AML-193 (cell line): ENCODE results near the gene RAC2.
"Not testable (repeated sequence)": the region's sequence is repeated elsewhere in the genome, so short reads cannot be mapped to it uniquely, and the experiment has no call there.

Experiments used
- DNase-seq, 2 experiments: peaks; one replicate each; lab custom pipeline; 2025; lab: John Stamatoyannopoulos, UW

The RAC2 gene

DNA sequence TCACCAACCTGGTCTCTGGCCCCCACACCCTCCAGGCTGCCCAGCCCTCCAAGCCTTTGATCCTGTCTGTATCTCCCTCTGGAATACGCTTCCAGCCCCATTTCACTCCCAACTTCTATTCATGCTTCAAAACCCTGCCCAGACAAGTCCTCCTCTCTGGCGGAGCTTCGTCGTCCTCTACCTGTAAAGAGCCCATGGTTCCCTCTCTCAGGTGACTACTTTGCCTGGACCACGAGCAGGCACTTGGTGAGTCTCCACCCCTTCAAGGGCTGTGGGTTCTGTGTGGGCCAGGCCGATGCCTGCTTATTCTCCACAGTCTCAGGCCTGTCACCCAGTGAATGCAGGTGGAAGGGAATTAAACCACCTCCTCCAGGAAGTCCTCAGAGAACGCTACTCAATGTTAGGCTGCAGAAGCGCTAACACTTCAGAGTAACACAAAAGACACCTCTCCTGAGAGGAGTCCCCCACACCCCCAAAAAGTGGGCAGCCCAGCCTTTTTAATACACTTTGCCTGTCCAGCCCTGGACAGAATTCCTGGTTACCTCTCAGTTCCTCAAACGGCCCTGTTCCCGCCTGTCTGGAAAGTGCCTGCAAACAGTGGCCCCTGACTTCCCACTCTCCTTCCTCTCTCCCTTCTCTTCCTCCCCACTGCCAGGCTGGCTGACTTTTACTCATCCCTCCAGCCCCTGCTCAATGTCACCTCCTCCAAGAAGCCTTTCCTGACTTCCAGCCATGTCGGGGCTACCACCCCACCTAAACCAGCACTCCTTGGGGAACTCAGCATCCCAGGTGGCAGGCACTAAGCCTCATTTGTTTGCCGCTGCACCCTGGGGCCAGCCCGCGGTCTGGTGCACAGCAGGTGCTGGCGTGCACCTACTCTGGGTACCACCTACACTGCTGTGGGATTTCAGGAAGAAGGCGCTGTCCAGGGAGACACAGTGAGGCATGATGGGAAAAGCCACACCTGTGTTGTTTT lies 9.0 kb downstream of the RAC2 start:
- no peak for DNase-seq

DNA sequence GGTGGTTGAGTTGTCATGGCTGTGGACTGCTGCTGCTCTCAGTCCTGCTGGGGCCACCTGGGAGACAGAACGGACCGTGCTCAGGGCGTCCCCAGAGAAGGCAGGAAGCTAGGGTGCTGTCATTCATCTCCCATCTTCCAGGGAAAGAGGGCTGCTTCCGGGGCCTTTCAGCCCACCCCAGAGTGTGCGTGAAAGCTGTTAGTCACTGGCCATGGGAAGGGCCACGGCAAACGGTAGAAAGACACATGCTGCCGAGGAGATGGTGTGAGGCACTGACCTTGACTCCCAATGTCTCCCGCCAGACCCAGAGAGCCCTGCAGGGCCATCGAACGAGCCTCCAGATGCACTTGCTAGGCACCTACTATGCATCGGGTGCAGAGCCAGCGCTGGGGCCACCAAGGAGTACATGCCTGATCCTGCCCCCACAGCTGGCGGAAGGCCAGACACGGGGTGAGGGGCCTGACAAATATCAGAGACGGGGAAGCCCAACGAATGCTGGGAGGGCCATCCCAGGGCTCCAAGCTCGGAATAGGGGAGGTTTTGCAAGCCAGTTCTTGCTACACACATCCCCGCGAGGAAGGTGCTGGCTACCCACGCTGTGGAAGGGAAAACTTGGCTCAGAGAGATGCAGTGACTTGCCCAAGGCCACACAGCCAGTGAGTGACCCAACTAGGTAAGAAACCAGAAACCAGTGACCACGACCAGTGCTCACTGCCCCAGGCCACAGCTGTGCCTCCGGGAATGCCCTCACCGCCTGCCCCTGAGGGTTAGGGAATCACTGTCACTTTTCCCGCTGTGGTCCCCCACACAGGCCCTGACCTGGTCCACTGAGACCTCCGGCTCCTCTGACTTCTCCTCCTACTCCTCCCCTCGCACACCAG lies 10.1 kb downstream of the RAC2 start:
- DNase-seq, result no peak

DNA sequence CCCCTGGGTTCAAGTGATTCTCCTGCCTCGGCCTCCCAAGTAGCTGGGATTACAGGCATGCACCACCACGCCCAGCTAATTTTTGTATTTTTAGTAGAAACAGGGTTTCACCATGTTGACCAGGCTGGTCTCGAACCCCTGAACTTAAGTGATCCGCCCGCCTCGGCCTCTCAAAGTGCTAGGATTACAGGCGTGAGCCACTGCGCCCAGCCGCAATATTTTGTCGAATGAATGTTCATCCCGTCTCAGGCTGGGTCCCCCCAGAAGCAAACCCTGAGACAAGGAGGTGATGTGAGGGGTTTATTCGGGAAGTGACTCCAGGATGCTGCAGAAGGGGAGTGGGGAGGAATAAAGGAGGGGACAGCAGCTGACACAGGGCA lies 10.7 kb downstream of the RAC2 start:
- not testable (repeated sequence) for DNase-seq

DNA sequence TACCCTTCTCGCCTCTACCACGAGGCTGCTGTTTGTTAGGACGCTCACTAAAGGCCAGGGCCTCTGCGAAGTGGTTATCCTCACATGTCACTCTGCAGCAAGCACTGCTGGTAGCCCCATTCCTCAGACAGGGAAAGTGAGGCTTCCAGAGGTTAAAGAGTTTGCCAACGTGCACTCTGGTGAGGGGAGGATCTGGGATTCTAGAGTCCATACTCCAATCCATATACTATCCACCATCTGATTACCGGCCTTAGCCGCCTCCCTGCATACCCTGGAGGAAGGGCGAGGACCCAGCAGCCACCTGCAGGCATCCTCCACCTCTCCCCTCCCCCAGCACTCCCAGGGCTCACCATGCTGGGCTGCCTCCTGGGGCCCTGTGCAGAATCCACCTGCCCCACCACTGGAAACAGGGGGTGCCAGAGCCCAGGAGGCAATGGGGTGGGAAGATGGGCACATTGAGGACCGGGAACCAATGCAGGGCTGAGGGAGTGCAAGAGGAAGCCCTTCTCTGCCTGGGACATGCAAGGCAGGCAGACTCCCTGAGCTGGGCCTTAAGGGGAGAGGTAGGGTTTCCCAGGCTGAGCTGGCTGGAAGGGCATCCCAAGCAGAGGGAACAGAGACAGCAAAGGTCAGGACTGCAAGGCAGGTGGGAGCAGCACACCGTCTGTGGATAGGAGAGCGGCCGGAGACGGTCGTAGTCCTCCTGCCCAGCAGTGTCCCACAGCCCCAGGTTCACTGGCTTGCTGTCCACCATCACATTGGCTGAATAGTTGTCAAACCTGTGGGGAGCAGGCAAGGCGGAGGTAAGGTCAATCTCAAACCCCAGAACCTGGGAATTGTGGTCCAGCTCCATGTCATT lies 11.7 kb downstream of the RAC2 start:
- DNase-seq, result no peak

DNA sequence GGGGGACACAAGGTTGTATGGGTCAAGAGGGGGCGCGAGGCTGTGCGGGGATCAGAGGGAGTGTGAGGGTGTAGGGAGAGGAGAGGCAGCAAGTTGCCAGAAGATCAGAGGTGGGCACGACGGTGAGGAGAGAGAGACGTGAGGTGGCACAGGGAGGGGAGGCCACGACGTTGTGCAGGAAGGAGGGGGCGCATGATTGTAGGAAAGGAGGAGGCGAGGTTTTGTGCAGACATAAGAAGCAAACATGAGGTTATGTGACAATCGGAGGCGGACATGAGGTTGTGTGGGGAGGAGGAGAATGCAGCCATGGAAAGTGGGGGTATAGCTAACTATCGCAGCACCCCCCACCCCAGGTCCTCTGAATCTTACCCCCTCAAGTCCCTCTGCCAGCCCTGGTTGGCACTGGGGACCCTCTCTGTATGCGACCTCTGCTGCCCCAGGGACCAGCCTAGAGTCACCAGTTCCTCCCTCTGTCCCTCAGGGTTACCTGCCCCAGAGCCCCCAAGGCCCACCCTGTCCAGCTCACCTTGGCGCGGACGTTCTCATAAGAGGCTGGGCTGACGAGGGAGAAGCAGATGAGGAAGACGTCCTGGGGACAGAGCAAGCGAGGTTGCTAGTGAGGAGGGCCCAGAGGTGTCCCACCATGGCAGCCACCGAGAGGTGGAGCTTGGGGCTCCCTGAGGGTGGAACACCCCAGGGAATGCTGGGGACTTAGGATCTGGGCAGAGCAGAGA lies 12.5 kb downstream of the RAC2 start:
- no peak for DNase-seq

DNA sequence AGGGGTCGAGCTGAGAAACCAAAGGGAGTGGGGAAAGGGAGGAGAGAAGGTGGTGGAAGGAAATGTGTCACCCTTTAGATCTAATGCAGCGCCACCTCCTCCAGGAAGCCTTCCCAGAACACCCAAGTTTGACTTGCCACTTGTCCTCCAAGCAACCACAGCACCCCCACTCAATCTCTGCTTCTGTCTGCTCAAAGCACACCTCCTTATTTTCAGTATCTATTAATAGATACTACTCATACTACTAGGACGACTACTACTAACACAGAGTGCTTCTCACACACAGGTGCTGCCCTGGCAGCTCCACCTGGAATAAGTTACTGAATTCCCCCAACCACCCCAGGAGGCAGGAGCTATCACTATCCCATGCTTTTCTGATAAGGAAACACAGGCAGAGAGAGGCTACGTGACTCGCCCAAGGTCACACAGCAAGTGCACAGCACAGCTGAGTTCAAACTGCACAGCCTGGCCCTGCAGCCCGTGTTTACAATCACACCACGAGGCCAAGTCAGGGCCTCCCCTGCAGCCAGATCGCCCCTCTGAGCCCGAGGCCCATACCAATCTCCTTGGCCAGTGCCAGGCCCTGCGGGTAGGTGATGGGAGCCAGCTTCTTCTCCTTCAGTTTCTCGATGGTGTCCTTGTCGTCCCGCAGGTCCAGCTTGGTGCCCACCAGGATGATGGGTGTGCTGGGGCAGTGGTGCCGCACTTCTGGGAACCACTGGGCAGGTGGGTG lies 13.2 kb downstream of the RAC2 start:
- DNase-seq, result no peak

DNA sequence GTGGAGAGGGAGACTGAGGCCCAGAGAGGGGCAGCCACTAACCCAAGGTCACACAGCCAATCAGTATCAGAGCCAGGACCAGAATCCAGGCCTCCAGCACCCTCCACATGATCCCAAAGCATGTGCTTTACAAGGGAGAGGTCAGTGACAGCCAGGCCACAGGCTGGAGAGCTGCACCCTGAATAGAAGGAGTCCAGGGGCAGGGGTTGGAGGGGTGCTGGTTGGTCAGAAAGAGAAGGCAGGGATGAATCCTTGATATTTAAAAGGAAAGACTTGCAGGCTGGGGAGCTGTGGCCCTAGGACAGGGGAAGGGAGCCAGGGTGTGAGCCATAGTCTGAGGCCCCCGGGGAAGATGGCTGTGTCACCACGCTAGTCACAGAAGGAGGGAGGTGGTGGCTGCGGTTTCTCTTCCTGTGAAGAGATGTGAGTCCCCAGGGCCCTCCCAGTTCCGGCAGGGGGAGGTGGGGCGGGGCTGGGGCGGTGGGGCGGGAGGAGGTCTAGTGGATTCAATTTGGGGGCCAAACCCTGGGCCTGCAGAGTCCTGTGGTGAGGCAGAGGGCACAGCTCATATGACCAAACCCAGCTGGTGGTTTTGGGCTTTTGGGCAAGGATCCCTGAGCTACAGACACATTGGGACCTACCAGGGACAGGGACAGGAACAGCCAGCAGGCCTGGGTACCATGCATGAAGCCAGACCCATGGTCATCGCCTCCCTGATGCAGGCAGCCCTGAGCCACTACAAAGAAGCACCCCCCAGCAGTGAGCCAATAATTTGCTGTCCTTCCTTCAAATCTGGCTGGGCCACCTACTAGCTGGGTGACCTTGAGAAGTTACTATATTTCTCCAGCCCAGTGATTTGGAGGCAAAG lies 14.0 kb downstream of the RAC2 start:
- peak; percentile 72 for DNase-seq

DNA sequence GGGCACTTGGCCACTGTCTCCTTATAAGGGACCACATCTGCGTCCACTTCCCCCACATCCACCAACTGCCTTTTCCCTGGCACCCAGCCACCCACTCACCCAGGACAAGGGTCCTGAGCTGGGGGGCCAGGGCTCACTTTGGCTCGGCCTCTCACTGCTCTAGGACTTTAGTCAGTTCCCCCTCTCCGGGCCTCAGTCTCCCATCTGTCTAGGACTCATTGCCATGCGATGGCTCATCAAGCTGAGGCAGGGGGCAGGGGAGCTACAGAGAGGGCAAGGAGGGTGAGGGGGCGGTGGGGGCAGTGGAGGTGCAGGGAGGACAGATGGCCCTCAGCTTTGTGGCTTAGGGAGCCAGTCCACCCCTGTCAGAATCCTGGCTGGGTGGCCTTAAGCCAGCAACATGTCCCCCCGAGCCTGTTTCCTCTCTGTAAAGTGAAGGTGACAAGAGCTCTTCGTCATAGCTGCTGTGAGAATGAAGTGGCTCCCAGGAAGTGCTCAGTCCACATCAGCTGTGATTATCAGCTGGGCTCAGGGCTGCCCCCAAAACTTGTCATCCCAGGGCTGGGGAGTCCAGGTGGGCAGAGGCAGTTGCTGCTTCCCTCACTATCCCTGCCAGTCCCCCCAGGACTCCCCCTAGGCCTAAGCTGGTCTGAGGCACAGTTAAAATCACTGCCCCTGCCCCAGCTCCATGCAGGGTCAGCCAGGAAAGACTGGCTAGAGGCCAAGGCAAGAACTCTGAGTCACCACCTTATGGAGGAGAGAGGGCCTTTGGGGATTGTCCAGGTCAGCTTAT lies 14.9 kb downstream of the RAC2 start:
- DNase-seq, result no peak

DNA sequence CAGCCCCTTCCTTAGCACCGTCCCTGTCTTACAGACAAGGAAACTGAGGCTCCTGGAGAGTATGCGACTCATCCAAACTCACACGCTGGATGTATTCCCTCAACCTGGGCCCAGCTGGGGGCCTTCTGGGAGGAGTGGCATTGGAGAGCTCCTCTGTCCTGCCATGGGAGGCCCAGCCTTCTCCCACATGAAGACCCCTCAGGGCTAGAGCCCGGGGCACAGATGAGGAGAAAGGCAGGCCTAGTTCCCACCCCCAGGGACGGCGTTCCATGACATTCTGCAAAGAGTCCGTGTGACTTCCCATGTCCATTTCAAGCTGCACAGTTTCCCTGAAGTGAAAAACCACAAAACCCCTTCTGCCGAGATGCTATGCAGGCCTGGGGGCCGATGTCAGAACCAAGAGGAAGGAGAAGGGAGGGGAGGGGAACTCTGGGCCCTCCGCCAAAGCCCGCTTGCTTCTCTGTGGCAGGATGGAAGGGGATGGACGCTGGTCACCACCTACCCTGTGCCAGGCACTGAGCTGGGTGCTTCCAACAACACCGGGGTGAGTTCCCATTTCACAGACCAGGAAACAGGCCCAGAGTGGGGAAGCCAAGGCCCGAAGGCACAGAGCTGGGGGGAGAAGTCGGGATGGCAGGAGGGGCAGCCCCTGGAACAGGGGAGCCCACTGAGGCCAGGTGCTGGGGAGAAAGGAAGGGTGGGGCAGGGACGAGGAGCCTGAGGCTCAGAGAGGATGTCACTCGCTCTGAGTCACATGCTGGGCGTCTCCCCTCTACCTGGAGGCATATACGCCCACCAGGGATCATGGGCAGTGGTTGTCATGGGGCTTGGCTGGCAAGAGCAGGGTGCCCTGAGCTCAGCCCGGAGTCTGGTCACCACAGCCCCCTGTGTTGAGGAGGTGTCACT lies 15.7 kb downstream of the RAC2 start:
- DNase-seq, result no peak

DNA sequence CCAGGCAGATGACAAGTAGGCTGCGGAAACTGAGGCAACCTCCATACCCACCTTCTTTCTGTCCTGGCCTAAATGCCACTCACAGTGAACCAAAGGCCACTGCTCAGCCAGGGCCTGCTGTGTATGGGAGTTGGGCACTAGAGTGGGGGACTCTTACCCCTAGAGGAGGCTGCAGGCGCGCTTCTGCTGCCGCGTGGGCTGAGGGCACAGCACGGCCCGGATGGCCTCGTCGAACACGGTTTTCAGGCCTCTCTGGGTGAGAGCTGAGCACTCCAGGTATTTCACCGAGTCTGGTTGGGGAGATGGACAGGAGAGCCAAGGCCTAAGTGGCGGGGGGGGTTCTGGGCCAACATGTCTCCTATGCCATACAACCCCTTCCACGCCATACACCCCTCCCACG lies 17.6 kb downstream of the RAC2 start:
- DNase-seq, result no peak

DNA sequence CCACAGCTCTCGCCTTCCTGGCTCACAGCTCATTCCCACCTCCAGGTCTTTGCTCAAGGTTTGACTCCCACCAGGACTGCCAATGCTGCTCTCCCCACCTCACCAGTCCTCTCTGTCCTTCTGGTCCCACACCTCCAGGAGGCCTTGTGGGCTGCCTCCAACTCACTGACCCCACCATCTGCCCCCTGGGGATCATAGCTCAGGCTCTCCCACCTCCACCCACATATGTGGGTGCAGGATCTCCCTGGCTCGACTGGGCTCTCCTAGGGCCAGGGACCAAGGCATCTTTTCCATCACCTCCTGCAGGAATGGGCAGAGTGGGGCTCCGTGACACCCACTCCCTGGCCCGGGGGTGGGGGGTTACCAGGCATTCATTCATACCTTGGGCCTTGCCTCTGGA lies 18.0 kb downstream of the RAC2 start:
- no peak for DNase-seq

DNA sequence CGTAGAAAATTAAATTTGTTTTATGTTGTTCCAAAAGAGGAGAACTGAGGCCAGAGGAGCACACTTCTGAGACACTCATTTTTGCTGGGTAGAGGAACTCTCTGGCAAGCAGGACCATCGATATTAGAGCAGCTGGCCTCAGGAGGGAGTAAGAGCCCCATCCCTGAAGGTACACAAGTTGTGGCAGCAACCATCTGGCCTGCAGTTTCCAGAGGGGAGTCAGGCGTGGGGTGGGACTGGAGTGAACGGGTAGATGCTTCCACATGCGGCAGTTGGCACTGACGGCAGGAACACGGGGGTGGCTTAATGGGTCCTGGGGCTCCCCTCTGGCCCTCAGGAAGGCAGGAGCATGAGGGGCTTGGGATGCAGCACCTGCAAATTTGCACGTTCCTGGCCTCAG lies 18.6 kb downstream of the RAC2 start:
- DNase-seq, result no peak

DNA sequence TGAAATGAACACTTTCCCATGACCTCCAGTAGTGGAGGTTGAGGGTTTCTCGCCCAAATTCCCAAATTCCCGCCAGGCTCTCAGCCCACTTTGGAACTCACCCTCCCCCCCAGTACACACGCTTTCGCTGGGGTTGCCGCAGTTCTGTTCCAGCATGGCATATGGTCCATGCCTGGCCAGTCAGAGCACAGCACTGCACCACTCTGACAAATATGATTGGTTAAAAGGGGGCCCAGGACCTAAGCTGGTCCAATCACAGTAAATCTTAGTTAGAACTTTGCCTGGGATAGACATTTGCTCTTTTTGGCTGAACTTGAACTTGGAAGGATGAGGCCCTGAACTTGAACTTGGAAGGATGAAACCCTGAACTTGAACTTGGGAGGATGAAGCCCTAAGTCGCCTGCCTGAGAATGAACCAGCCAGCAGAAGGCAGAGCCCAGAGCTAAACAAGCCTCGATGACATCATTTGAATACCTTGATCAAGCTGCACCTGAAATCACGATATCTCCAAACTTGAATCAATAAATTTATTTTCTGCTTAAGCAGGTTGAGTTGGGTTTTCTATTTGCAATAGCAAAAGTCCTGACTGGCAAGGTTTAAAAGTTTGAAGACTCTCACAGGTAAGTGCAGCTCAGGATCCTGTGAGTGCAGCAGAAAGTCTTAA lies 19.2 kb downstream of the RAC2 start:
- no peak for DNase-seq

DNA sequence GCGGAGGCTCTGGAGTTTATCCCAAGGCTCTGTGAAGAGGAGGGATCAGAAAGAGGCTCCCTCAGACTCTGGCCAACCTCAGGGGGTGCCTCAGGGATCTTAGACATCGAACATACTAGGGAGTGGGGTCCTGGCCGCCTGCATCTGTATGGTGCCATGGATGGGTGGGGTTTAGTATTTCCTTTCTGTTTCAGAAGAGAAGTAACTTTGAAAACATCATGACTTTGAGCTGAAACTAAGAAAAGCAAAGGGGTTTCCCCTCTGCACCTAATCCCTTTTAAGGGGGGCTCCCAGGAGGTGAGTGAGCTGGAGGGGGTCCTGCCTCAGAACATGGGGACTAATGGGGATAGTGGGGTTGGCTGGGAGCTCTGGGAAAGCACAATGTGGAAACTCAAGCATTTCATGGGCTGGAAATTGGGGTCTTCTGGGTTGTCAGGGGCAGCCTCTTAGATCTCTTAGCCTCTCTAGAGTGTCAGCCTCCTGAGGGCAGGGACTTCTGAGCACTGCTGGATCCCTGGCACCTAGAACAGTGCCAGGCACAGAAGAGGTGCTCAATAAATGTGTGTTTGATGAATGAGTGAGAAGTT lies 20.0 kb downstream of the RAC2 start:
- DNase-seq, result no peak

DNA sequence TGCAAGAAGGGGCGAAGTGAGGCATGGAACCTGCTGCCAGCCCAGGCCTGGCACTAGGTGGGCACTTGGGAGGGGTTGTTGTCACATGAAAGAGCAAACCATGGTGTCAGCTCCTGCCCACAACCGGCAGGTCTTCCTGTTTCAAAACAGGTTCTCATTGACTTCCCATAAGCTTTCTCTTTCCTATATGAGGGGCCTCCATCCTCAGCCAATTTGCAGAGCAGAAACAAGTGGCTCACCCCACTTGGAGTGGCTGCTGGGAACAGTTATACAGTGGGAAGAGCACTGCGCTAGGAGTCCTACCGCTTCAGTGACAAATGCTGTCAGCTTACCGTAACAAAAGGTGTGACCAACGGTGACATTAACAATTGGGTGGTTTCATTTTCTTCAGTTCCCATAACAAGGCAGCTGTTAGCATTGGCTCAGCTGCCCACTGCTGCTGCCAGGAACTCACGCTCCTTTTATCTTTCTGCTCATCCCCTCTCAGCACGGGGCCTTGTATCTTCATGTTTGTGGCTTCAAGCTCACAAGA lies 21.6 kb downstream of the RAC2 start:
- peak in 1 of 2 experiments; percentile 37 for DNase-seq
